HG03342 (cell line): ENCODE data around the gene ASTN2.

Experiments
- ATAC-seq: cut with Tn5 transposase; IDR thresholded peaks from one replicate; pipeline ENCODE4 v1.9.1; 2021; ENCODE audit warnings: mild to moderate bottlenecking, moderate library complexity; ENCODE audit not compliant: unreplicated experiment

ASTN2 gene

DNA sequence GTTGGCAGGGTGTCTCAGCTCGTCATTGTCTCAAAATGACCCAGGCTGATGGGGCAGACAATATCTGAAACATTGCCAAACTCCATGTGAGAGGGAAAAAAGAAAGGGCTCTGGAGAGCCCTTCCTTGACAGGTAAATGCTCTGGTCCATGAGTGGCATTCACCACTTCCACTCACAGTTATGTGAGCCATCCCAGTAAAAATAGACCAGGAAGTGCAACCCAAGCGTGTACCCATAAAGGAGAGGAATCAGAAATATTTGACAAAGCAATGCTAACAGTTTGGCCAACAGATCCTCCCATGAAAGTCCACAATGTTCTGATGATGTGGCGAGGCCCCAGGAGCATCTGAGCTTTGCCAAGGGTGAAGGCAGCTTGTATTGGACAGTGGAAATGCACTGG is 49.4 kb downstream of the ASTN2 start:
- no peak for ATAC-seq

DNA sequence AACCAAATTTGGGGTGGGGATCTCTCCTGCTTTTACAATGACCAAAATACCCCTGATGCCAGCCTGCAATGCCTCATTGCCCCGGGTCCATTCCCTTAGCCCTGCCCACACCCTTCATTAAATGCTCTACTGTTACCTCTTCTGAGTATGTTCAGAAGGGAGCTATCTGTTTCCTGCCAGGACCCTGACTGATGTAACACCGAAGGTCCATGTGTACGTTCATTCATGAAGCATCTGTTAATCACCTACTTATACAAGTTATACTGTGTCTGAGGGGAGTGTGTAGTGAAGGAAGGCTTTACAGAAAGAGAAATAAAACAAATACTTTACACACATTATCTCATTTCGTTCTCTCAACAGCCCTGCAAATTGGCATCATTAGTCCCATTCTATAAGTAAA is 51.9 kb downstream of the ASTN2 start:
- ATAC-seq = no peak

- no peak for ATAC-seq
These were observed 54.9 kb downstream of the ASTN2 start for GRCh38 chr9:117359910-117360309.

DNA sequence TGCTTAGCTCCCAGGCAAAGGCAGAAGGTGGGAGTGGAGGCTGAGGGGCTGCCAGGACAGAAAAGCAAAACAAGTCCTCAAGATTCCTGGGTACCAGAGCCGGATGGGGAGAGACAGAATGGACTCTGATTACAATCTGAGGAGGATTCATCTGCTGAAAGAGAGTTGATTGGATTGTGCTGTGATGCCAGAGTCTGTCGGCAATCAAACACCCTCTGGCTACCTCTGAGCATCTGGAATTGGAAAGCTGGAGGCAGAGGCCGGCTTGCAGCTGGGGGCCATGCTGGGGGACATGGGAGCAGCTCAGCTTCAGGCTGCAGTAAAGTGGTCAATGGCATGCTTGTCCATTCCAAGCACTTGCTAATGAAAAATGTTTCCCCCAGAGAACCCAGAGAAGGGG is 59.3 kb downstream of the ASTN2 start:
- no peak for ATAC-seq

- ATAC-seq = no peak
These were observed 59.9 kb downstream of the ASTN2 start for GRCh38 chr9:117354997-117355396.

DNA sequence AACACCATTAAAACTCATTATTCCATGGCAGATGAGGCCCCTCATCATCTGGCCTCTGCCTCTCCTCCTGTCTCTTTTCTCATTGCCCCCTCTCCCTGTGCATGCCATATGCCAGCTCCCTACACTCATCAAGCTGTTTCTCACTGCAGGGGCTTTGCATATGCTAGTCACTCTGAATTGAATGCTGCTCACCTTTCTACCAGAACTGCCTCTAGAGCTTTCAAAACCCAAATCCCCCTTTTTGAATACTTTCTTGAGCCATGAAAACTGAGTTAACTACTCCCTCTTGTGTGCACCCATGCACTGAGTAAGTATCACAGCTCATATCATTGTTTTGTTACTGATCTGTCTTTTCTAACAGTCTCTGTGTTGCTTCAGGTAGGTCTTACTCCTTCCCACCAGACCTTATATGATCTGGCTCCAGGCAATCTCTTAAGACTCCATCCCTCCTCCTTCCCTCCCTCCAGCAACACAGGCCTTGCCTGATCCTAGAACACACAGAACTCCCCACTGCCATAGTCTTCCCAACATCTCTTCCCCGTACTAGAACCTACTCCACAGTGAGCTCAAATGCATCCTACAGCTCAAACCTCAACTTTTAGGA is 60.5 kb downstream of the ASTN2 start:
- ATAC-seq = no peak

- ATAC-seq = no peak
These were observed 69.8 kb downstream of the ASTN2 start for GRCh38 chr9:117344892-117345660.

DNA sequence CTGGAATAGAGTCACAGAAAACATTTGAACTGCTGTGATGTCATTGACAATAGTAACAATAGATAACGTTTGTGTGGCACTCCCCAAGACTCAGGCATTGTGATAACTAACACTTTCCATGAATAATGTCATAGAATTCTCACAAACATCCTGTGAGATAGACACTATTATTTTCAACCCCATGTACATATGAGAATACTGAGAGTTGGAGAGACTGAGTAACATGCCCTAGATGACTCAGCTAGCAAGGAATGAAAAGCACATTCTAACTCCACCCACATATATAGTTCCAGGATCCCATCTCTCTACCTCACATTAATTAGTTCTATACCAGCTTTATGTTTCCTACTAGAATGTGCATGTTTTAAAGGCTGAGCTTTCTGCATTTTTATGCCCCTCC is 71.4 kb downstream of the ASTN2 start:
- no peak for ATAC-seq

GRCh38 chr9:117341151-117341550 is 73.7 kb downstream of the ASTN2 start:
- ATAC-seq = no peak

DNA sequence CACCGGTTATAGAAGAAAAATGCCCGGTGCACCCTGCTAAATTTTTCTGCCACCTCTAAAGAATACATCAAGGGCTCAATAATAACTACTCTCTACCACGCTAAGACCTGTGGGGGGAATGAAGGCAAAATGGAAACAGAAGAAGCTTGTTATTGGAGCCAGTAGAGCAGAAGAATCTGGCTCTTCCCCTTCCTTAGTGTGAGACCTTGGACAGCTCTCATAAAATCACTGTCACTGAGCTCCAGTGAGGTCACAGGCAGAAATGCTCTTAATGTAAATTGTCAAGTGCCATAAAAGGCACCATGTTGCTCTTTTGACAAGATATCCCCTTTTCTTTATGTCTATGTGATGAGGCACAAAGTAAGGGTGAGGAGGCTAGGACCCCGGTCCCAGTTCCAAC is 74.4 kb downstream of the ASTN2 start:
- no peak for ATAC-seq

DNA sequence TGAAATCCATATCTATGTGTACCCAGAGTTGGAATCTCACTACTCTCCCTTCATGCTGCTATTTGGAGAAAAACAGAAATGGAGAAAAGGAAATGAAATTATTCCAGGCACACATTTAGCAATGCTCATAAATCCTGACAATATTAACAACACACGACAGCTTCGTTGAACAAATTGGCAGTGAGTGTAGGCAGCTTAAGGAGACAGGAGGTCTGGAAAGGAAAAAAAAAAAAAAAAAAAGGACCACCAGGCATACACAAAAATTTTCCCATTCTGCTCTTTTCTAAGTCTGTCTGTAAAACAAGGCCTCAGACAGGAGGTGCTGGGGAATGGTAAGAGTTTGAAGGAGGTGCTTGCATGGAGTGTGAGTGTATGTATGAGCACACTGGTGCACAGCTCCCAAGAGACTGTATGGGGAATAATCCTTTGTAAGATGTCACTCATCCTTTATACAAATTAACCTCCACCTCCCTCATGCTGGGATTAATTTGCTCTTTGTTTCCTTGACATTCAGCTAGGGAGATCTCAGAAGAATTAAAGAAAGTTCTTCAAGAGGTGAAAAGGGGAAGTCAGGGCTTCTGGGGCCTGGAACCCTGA is 78.9 kb downstream of the ASTN2 start:
- no peak for ATAC-seq

- ATAC-seq = no peak
These were observed 80.8 kb downstream of the ASTN2 start for GRCh38 chr9:117334101-117334500.

- no peak for ATAC-seq
These were observed 89.0 kb downstream of the ASTN2 start for GRCh38 chr9:117325831-117326230.

GRCh38 chr9:117325110-117325731 is 89.6 kb downstream of the ASTN2 start:
- ATAC-seq = no peak

GRCh38 chr9:117323390-117323789 is 91.5 kb downstream of the ASTN2 start:
- no peak for ATAC-seq

- ATAC-seq = no peak
These were observed 97.7 kb downstream of the ASTN2 start for GRCh38 chr9:117317192-117317591.

DNA sequence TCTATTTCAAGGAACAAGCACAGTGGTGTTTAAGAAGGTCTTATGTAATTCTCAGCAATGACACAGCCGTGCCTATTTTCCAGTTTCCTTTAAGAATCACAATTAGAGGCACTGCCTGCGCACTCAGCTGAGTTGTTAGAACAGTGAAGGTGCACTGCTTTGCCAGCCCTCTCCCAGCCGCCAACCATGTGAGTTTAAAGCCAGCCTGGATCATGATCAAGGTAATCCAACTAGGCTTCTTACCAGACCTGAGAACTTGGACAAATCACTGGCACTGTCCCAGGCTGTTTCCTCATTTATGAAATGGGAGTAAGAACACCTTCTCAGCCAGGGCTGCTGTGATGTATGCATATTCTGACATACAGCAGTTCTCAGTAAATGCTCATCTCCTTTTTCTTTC is 99.6 kb downstream of the ASTN2 start:
- no peak for ATAC-seq

DNA sequence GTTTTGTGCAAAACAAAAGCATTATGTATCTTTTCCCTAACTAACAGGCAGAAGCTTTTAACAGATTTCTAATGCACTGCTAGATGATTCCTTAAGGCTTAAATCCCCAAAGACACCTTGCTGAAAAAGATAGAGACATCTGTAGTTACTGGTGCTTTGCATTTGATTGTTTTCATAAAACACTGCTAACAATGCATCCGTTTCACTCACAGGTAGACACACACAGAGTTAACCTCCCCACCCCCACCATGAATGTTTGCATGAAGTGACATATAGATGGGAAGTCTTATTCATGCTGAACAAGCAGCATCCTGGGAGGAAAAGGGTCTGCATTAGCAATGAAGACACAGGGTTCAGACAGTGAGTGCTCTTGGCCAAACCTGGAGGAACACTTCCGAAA is 100.9 kb downstream of the ASTN2 start:
- ATAC-seq = no peak

- no peak for ATAC-seq
These were observed 107.2 kb downstream of the ASTN2 start for GRCh38 chr9:117307701-117308100.

DNA sequence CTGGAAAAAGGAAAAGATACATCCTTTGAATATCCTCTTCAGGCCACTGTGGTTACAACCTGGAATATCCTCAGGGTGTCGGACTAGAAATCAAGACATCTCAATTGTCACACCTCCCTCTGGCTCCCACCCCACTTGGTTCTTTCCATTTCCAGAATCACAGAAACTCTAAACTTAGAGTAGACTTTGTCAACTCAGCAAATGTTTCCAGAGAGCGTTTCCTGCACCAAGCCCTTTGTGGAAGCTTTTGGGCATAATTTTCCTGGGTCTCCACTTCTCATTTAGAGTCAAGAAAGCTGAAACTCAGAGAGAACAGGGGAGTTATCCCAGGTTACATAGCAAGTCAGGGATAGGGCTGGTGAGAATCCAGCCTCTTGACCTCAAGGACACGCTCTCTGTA is 108.8 kb downstream of the ASTN2 start:
- no peak for ATAC-seq

GRCh38 chr9:117305454-117305853 is 109.4 kb downstream of the ASTN2 start:
- no peak for ATAC-seq

DNA sequence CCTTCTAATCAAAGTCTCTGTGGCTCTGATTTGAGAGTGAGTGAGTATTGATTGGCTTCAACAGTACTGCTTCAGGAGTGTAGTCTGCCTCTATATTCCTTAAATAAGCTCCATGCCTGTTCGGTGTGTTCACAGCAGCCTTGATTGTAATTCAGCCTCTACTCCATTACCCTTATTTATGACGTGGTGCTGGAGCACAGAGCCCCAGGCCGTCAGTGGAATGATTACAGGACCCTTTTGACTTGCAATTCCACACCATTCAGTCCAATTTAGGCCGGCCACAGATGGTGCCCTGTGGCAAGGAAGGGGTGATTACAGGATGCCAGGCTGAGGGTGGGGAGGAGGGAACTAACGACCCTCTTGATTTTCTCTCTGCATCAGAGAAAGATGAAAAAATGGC is 110.3 kb downstream of the ASTN2 start:
- no peak for ATAC-seq
